Inflammatory macrophage (primary cell): Measurements from ENCODE around the gene CYGB.
"Not testable (repeated sequence)": the region's sequence is repeated elsewhere in the genome, so short reads cannot be mapped to it uniquely, and the experiment has no call there.

Experiments
- DNase-seq, 2 donors: peaks; one replicate each; pipeline ENCODE4 v3.0.0-alpha.2; 2020 to 2022

Gene CYGB

GRCh38 chr17:76538281-76538931 lies 897 bp upstream of the CYGB start:
- peak in 1 of 2 donors; percentile 50 for DNase-seq

DNA sequence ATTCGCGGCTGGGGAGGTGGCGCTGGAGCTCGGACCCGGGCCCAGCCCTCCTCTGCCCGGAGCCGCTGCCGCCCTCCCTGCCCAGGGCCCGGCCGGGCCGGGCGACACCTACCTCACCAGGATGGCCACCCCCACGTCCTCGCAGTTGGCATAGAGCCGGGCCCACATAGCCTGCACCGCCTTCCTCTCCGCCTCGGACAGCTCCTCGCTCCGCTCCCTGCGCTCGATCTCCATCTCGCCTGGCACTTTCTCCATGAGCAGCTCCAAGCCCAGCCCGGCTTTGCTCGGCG lies 276 bp downstream of the CYGB start:
- peak in 1 of 2 donors; percentile 29 for DNase-seq

DNA sequence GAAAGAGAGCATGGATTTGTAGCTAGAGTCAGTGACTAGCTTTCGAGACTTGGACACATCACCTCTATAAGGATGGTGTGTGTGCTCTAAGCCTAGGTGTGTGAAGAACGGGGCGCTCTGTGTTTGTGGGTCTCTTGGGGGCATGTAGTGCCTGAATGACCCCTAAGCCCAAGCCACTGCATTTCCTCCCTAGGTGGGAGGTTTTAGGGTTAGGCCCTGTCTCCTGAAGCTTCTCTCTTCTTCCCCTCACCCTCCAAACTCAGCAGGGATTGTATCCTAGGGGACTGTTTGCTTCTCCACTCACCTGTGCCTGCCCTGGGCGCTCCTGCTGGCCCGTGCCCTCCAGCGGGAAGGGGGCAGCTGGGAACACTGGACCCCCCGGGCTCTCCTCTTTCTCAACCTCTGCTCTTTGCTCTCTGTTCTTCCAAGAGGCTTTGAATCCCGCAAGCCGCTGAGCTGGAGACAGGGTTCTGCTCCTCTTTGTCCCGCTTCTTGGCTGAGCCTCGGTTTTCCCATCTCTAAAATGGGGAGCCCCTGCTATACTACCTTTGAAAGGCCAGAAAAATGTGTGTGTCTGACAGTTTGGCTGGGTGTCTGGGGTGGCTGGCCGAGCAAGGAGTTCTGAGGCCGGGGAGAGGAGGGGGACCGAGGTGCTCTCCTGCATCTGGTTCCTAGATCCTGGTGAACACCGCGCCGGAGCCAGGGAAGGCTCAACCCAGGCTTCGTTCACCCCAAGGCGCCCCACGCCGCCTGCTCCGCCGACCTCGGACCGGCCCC lies 810 bp downstream of the CYGB start:
- DNase-seq: no peak

GRCh38 chr17:76535788-76536510 lies 1.6 kb downstream of the CYGB start:
- DNase-seq: no peak

GRCh38 chr17:76534831-76535732 lies 2.4 kb downstream of the CYGB start:
- DNase-seq: peak in 1 of 2 donors; percentile 67

DNA sequence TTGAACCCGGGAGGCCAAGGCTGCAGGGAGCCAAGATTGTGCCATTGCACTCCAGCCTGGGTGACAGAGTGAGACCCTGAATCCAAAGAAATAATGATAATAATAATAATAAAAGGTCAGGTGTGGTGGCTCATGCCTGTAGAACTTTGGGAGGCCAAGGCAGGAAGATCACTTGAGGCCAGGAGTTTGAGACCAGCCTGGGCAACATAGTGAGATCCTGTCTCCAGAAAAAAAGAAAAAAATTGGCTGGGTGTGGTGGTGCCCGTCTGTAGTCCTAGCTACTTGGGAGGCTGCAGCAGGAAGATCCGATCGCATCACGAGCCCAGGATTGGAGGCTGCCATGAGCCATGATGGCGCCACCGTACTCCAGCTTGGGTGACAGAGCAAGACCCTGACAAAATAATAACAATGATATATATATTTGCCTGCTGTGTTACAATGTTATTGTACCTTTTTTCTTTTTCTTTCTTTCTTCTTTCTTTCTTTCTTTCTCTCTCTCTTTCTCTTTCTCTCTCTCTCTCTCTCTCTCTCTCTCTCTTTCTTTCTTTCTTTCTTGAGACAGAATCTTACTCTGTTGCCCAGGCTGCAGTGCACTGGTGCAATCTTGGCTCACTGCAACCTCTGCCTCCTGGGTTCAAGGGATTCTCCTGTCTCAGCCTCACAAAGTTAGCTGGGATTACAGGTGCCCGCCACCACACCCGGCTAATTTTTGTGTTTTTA lies 3.7 kb downstream of the CYGB start:
- DNase-seq: not testable (repeated sequence)

- no peak for DNase-seq
These were observed 5.3 kb downstream of the CYGB start for GRCh38 chr17:76532072-76532651.

- no peak for DNase-seq
These were observed 5.9 kb downstream of the CYGB start for GRCh38 chr17:76531486-76532038.

DNA sequence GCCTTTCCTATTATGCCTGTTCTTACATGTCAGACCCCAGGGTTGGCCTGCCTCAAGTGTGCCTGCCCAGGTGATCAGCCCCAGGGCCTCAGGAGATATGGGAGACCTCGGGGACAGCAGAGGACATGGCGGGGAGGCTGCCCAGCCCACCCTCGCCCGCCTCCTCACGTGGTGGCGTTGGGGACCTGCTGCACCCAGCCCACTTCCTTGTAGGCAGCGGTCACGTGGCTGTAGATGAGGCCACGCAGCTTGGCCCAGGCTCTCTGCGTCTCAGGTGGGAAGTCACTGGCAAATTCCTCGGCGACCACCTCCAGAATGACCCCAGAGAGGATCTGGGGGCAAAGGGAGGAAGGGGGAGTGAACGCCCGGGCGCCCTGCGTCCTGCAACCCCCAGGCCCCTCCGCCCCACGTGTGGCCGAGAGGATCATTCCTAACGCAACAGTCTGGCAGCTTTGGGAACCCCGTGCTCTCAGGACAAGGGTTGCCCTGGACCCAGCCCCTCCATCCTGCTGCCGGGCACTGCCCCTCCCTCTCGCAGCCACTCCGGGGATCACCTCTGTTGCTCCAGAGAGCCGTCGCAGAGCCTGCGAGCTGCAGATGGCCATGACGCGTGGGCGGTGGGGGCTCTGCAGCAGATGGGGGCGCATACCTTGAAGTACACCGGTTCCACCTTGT lies 6.6 kb downstream of the CYGB start:
- DNase-seq: no peak

GRCh38 chr17:76530095-76530723 lies 7.3 kb downstream of the CYGB start:
- DNase-seq: peak; percentile 79 to 89

DNA sequence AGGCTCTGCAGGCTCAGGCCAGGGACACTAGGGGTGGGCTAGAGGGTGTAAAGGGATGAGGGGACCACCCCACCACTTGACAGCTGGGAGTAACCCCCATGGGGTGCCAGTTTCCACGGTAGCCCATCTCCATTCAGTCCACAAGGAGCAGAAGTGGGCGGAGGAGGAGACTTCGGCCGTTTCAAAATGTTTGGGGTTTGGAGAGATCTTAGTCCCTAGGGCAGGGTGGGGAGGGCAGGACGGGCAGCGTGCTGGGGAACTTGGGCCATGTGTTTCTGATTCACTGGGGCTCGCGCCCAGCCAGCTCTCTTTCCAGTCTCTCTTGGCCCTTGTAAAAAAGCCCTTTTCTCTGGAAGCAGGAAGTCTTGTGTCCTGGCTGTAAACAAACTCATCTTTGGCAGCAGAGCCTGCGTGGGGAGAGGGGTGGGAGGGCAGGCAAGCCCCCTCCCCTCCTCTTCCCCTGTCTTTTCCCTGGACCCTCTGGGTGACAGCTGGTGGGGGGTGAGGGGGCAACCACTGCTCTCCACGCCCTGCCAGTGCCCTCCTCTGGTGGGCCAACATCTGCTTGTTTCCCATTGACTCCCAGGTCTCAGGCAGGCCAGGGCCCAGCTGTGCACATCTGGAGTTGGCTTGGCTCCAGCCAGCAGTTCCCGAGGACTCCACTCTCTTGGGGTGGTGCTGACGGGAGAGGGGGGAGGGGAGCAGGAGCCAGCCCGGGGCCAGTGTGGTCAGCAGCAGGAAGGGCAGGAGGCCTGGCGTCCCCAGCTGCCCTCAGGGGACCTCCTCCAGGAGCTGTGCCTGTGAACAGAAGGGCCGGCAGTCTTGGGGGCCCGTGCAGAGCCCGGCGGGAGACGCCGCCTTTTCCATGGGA lies 8.1 kb downstream of the CYGB start:
- peak; percentile 82 to 91 for DNase-seq

- DNase-seq: no peak
These were observed 8.8 kb downstream of the CYGB start for GRCh38 chr17:76528528-76529223.

DNA sequence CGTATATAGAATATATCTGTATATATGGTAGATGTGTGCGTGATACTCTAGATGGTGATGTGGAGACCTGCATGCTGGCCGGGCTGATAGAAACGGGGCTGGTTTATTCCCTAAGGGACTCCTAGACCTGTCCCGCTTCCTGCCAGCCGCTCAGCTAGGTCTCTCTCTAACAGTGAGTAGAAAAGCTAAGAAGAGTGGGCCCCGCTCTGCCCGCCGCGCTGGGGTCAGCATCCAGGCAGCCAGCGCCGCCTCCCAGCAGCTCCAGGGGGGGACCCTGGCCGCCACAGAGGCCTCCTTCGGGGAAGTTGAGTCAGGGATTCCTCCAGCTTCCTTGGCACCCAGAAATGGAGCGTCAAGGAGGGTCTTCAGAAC lies 9.4 kb downstream of the CYGB start:
- DNase-seq: no peak

DNA sequence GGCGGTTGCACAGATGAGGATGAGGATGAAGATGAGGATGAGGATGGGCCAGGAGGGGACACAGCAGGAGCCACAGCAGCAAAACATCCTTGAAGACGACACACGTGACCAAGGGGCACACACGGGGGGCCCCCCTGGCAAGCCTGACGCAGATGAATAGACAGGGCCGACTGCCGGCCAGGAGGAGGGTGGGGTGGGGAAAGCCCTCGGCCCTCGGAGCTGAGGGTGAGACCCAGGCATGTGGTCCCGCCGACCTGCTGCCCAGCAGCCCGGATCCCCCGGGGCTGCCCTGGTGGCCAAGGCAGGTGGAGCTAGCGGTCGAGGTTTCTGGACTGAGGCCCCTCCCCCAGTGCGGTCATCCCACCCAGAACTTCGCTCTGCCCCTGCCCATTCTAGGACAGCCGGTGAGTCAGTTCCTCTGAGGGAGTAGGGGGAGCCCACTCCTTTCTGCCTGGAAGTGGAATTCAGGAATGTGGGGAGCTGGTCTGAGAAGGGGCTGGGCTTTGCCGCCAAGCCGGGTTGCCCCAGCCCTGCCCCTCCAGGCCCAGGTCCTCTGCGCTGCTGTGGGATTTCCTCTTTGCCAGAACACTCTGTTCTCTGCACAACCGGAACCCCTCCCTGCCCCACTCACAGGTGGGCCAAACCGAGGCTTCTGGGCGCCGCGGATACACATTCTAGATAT lies 9.9 kb downstream of the CYGB start:
- peak in 1 of 2 donors; percentile 49 for DNase-seq

DNA sequence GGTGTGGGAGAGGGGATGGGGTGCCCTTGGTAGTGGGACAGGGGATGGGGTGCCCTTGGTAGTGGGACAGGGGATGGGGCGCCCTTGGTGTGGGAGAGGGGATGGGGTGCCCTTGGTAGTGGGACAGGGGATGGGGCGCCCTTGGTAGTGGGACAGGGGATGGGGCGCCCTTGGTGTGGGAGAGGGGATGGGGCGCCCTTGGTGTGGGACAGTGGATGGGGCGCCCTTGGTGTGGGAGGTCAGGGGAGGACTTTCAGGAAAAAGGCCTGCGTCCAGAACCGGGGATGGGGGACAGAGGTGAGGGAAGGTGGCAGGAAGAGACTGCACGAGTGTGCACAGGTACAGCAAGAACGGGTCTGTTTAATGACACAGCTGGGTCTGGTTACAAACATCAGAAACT lies 10.5 kb downstream of the CYGB start:
- not testable (repeated sequence) for DNase-seq

- DNase-seq: not testable (repeated sequence)
These were observed 12.0 kb downstream of the CYGB start for GRCh38 chr17:76525513-76525833.

- no peak for DNase-seq
These were observed 12.7 kb downstream of the CYGB start for GRCh38 chr17:76524598-76525512.
